HG02970 (cell line): ENCODE results near the gene EPB41L5.
"Not testable (repeated sequence)": the region's sequence is repeated elsewhere in the genome, so short reads cannot be mapped to it uniquely, and the experiment has no call there.

Experiments
- ATAC-seq: cut with Tn5 transposase; IDR thresholded peaks from one replicate; pipeline ENCODE4 v1.9.1; 2021; ENCODE audit warnings: mild to moderate bottlenecking, moderate library complexity, moderate number of reproducible peaks; ENCODE audit not compliant: unreplicated experiment, low FRiP score

The EPB41L5 gene

GRCh38 chr2:120135013-120135412 lies 122.1 kb downstream of the EPB41L5 start:
- ATAC-seq = not testable (repeated sequence)

- no peak for ATAC-seq
These were observed 128.0 kb downstream of the EPB41L5 start for GRCh38 chr2:120140866-120141265.

GRCh38 chr2:120141300-120142069 lies 128.6 kb downstream of the EPB41L5 start:
- ATAC-seq = no peak

GRCh38 chr2:120142528-120143219 lies 129.8 kb downstream of the EPB41L5 start:
- ATAC-seq = no peak

- ATAC-seq = no peak
These were observed 135.4 kb downstream of the EPB41L5 start for GRCh38 chr2:120148229-120148628.

GRCh38 chr2:120148669-120149068 lies 135.8 kb downstream of the EPB41L5 start:
- ATAC-seq = no peak

- ATAC-seq = no peak
These were observed 136.5 kb downstream of the EPB41L5 start for GRCh38 chr2:120149406-120149805.

GRCh38 chr2:120150040-120150482 lies 137.2 kb downstream of the EPB41L5 start:
- ATAC-seq = no peak

- ATAC-seq = no peak
These were observed 142.4 kb downstream of the EPB41L5 start for GRCh38 chr2:120155308-120155707.

GRCh38 chr2:120158658-120159057 lies 145.8 kb downstream of the EPB41L5 start:
- ATAC-seq = not testable (repeated sequence)

GRCh38 chr2:120161190-120161589 lies 148.3 kb downstream of the EPB41L5 start:
- no peak for ATAC-seq

GRCh38 chr2:120162716-120163115 lies 149.8 kb downstream of the EPB41L5 start:
- no peak for ATAC-seq

- ATAC-seq = no peak
These were observed 154.4 kb downstream of the EPB41L5 start for GRCh38 chr2:120167272-120167671.

GRCh38 chr2:120169020-120169419 lies 156.1 kb downstream of the EPB41L5 start:
- ATAC-seq = no peak

- no peak for ATAC-seq
These were observed 162.2 kb downstream of the EPB41L5 start for GRCh38 chr2:120174963-120175581.

GRCh38 chr2:120176526-120176925 lies 163.6 kb downstream of the EPB41L5 start:
- no peak for ATAC-seq

GRCh38 chr2:120177001-120177621 lies 164.2 kb downstream of the EPB41L5 start:
- ATAC-seq = peak; percentile 92

GRCh38 chr2:120177973-120178372 lies 165.1 kb downstream of the EPB41L5 start:
- no peak for ATAC-seq

- ATAC-seq = no peak
These were observed 166.5 kb downstream of the EPB41L5 start for GRCh38 chr2:120179396-120179795.

GRCh38 chr2:120180066-120180465 lies 167.2 kb downstream of the EPB41L5 start:
- no peak for ATAC-seq

- ATAC-seq = no peak
These were observed 169.2 kb downstream of the EPB41L5 start for GRCh38 chr2:120182019-120182560.
